HL-60 (cell line): ENCODE results near the gene EXOC7.

ENCODE experiments used
- POLR2AphosphoS5 ChIP-seq: IDR thresholded peaks from 2 replicates; pipeline ENCODE4 v1.6.1; 2012; ENCODE audit warnings: low read depth
- SPI1 ChIP-seq: IDR thresholded peaks from 2 replicates; pipeline ENCODE4 v1.6.1; 2012; ENCODE audit warnings: low read depth, mild to moderate bottlenecking, borderline replicate concordance
- TF ChIP-seq, protein P1 (sequence below): IDR thresholded peaks from one replicate; pipeline ENCODE4 v1.5.1; 2011; ENCODE audit warnings: low read length, control low read depth, inconsistent platforms; ENCODE audit not compliant: insufficient read depth
- TF ChIP-seq, protein P2 (sequence below): IDR thresholded peaks from 2 replicates; pipeline ENCODE4 v1.6.1; 2012; ENCODE audit warnings: low read depth; ENCODE audit not compliant: insufficient replicate concordance

DNA sequence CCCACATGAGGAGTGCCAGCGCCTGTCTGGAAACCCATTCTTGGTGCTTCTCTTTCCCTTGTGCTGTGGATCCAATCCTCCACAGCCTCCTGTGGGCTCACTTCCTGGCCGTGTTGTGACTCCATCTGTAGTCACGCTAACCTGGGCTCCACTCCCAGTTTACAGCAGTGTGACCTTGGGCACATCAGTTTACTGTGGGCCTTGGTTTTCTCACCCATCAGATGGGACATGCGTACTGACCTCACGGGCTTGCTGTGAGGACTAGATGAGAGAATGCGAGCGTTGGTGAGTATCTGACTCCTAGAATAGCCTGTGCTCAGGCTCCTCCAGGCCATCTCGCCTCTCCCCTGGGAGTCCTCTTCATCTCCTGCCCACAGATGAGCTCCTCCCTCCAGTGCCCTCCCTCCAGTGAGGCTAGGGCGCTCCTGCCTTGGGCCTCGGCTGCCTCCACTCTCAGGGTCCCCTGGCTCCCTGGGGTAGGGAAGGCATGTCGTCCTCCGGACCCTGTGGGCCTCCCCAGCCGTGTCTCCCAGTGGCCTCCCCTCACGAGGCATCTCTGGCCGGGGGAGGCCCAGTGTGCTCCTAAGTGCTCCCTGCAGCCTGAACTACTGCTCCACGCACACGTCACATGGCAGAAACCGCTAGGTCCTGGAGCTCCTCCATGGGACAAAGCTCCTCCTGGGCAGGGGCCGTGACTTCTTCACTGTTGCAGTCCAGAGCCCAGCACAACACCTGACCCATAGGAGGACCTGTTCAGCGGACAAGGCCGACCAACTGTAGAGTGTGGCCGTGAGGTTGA is 42.7 kb upstream of the EXOC7 start:
- TF ChIP-seq POLR2AphosphoS5 (no peak), SPI1 (no peak)
- TF ChIP-seq, protein P1, sequence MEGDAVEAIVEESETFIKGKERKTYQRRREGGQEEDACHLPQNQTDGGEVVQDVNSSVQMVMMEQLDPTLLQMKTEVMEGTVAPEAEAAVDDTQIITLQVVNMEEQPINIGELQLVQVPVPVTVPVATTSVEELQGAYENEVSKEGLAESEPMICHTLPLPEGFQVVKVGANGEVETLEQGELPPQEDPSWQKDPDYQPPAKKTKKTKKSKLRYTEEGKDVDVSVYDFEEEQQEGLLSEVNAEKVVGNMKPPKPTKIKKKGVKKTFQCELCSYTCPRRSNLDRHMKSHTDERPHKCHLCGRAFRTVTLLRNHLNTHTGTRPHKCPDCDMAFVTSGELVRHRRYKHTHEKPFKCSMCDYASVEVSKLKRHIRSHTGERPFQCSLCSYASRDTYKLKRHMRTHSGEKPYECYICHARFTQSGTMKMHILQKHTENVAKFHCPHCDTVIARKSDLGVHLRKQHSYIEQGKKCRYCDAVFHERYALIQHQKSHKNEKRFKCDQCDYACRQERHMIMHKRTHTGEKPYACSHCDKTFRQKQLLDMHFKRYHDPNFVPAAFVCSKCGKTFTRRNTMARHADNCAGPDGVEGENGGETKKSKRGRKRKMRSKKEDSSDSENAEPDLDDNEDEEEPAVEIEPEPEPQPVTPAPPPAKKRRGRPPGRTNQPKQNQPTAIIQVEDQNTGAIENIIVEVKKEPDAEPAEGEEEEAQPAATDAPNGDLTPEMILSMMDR: no peak
- TF ChIP-seq, protein P2, sequence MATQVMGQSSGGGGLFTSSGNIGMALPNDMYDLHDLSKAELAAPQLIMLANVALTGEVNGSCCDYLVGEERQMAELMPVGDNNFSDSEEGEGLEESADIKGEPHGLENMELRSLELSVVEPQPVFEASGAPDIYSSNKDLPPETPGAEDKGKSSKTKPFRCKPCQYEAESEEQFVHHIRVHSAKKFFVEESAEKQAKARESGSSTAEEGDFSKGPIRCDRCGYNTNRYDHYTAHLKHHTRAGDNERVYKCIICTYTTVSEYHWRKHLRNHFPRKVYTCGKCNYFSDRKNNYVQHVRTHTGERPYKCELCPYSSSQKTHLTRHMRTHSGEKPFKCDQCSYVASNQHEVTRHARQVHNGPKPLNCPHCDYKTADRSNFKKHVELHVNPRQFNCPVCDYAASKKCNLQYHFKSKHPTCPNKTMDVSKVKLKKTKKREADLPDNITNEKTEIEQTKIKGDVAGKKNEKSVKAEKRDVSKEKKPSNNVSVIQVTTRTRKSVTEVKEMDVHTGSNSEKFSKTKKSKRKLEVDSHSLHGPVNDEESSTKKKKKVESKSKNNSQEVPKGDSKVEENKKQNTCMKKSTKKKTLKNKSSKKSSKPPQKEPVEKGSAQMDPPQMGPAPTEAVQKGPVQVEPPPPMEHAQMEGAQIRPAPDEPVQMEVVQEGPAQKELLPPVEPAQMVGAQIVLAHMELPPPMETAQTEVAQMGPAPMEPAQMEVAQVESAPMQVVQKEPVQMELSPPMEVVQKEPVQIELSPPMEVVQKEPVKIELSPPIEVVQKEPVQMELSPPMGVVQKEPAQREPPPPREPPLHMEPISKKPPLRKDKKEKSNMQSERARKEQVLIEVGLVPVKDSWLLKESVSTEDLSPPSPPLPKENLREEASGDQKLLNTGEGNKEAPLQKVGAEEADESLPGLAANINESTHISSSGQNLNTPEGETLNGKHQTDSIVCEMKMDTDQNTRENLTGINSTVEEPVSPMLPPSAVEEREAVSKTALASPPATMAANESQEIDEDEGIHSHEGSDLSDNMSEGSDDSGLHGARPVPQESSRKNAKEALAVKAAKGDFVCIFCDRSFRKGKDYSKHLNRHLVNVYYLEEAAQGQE: no peak
